ENCODE data around the gene DBNDD1.
"Not testable (repeated sequence)": the region's sequence is repeated elsewhere in the genome, so short reads cannot be mapped to it uniquely, and the experiment has no call there.

DBNDD1 gene

GRCh38 chr16:90018652-90019542, at the start of gene DBNDD1:
DBNDD1 (minus strand) TSS chr16:90019456; CDS start chr16:90019341, 115 bp downstream.
- DNase-seq, result no peak

- DNase-seq, result no peak
These were observed 42.2 kb upstream of the DBNDD1 start for GRCh38 chr16:90061437-90061836.

- no peak for DNase-seq
These were observed 38.5 kb upstream of the DBNDD1 start for GRCh38 chr16:90057738-90058173.

GRCh38 chr16:90056521-90056920, 37.3 kb upstream of the DBNDD1 start:
- DNase-seq, result not testable (repeated sequence)

- DNase-seq, result no peak
These were observed 36.1 kb upstream of the DBNDD1 start for GRCh38 chr16:90055371-90055770.

GRCh38 chr16:90054554-90054953, 35.3 kb upstream of the DBNDD1 start:
- DNase-seq, result no peak

GRCh38 chr16:90053902-90054500, 34.7 kb upstream of the DBNDD1 start:
- DNase-seq, result no peak

GRCh38 chr16:90050969-90051368, 31.7 kb upstream of the DBNDD1 start:
- DNase-seq, result no peak

GRCh38 chr16:90048737-90049330, 29.6 kb upstream of the DBNDD1 start:
- DNase-seq, result no peak

GRCh38 chr16:90048347-90048722, 29.1 kb upstream of the DBNDD1 start:
- no peak for DNase-seq

GRCh38 chr16:90047714-90048346, 28.6 kb upstream of the DBNDD1 start:
- DNase-seq, result no peak

GRCh38 chr16:90046971-90047713, 27.9 kb upstream of the DBNDD1 start:
- no peak for DNase-seq

GRCh38 chr16:90046122-90046970, 27.1 kb upstream of the DBNDD1 start:
- no peak for DNase-seq

GRCh38 chr16:90044111-90044551, 24.9 kb upstream of the DBNDD1 start:
- no peak for DNase-seq

- DNase-seq, result no peak
These were observed 24.3 kb upstream of the DBNDD1 start for GRCh38 chr16:90043526-90043925.

GRCh38 chr16:90042946-90043514, 23.8 kb upstream of the DBNDD1 start:
- DNase-seq, result no peak

- DNase-seq, result no peak
These were observed 22.7 kb upstream of the DBNDD1 start for GRCh38 chr16:90041896-90042473.

GRCh38 chr16:90040152-90041023, 21.1 kb upstream of the DBNDD1 start:
- DNase-seq, result no peak

GRCh38 chr16:90037276-90037675, 18.0 kb upstream of the DBNDD1 start:
- DNase-seq, result no peak

- DNase-seq, result no peak
These were observed 16.6 kb upstream of the DBNDD1 start for GRCh38 chr16:90035902-90036301.

All from CD4-positive, alpha-beta T cell treated with Interferon alpha-2 for 1 hour (primary cell).